Common myeloid progenitor, CD34-positive (primary cell): ENCODE measurements around the gene GET4.

Experiments used
- CTCF ChIA-PET: fragments of 350-600 bp; sonication (Branson Sonifier 250); formaldehyde crosslinking; loops from one replicate; lab custom pipeline; 2021; ENCODE audit warnings: antibody characterized with exemption; lab: Charles Lee
- POLR2A ChIA-PET: fragments of 350-600 bp; sonication (Branson Sonifier 250); formaldehyde crosslinking; loops from one replicate; lab custom pipeline; 2021; ENCODE audit warnings: antibody characterized with exemption; lab: Charles Lee
- DNase-seq, 3 donors: peaks; one replicate each; pipeline versions ENCODE4 v3.0.0 to v3.0.0-alpha.2; 2013
- H3K27ac ChIP-seq, 2 experiments: 1 replicate in 1 of 2; 2 replicates in 1 of 2; pipeline ENCODE4 v1.7.0; 2013; ENCODE audit warnings: inconsistent platforms in 2 of 2, low read length in 2 of 2, mild to moderate bottlenecking in 2 of 2, low read depth in 1 of 2, moderate library complexity in 1 of 2; ENCODE audit not compliant: severe bottlenecking in 2 of 2, insufficient read depth in 1 of 2, poor library complexity in 1 of 2
- H3K27me3 ChIP-seq, 5 experiments: replicated peaks in 2 of 5; 1 replicate in 3 of 5; 2 replicates in 2 of 5; pipeline versions ENCODE4 v1.6.1 to v1.7.0; 2013; ENCODE audit warnings: low read length in 4 of 5, mild to moderate bottlenecking in 2 of 5, moderate library complexity in 2 of 5, inconsistent platforms in 1 of 5; ENCODE audit not compliant: insufficient read depth in 5 of 5, control insufficient read depth in 4 of 5
- H3K36me3 ChIP-seq, 4 experiments: 1 replicate in 2 of 4; 2 replicates in 2 of 4; pipeline versions ENCODE4 v1.6.1 to v1.7.0; 2013; ENCODE audit warnings: low read length in 3 of 4, control low read depth in 1 of 4, mild to moderate bottlenecking in 1 of 4; ENCODE audit not compliant: control insufficient read depth in 4 of 4, insufficient read depth in 4 of 4
- H3K4me1 ChIP-seq, 4 experiments: 1 replicate in 3 of 4; 2 replicates in 1 of 4; pipeline versions ENCODE4 v1.6.1 to v1.7.1; 2013; ENCODE audit warnings: low read length in 3 of 4, mild to moderate bottlenecking in 3 of 4, control low read depth in 1 of 4, inconsistent platforms in 1 of 4, moderate library complexity in 1 of 4; ENCODE audit not compliant: control insufficient read depth in 4 of 4, insufficient read depth in 4 of 4; ENCODE audit errors: control extremely low read depth in 1 of 4
- H3K4me3 ChIP-seq, 7 experiments: 1 replicate in 4 of 7; 2 replicates in 3 of 7; pipeline versions ENCODE4 v1.5.1 to v1.7.0; 2013; ENCODE audit warnings: mild to moderate bottlenecking in 7 of 7, low read length in 6 of 7, moderate library complexity in 6 of 7, inconsistent platforms in 2 of 7, low read depth in 2 of 7, control low read depth in 1 of 7; ENCODE audit not compliant: insufficient read depth in 4 of 7, control insufficient read depth in 1 of 7; ENCODE audit errors: extremely low read depth in 1 of 7
- H3K9me3 ChIP-seq, 5 experiments: 1 replicate in 4 of 5; 2 replicates in 1 of 5; pipeline versions ENCODE4 v1.6.1 to v1.7.1; 2013; ENCODE audit warnings: low read length in 4 of 5, mild to moderate bottlenecking in 2 of 5, inconsistent platforms in 1 of 5, low read depth in 1 of 5, moderate library complexity in 1 of 5; ENCODE audit not compliant: control insufficient read depth in 4 of 5, insufficient read depth in 2 of 5; ENCODE audit errors: control extremely low read depth in 1 of 5
- WGBS: methylation state at CpG from one replicate; pipeline ENCODE4 v1.1.5; 2013; ENCODE audit not compliant: insufficient coverage; 5-methylcytosine and 5-hydroxymethylcytosine counted together

GET4 gene

DNA sequence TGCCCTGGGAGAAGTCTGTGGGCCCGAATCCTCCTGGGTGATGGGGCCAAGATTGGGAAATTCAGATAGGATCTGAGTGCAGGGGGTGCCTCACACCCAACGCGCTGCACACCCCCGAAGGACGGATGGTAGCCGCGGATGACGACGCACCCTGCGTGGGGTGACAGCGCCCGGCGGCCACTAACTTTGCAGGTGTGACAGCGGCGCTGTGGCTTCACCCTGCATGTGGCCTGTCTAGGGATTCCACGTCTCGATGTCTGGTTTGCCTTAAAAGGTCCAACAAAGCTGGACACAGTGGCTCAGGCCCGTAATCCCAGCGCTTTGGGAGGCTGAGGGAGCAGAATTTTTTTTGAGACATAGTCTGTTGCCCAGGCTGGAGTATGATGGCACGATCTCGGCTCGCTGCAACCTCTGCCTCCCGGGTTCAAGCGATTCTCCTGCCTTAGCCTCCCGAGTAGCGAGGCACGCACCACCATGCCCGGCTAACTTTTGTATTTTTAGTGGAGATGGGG is 59.6 kb downstream of the GET4 start:
- peaks cover 0 to 7% (median 0%) of the 10 kb centered on the region in 4 experiments for H3K36me3 ChIP-seq
- 98% methylated on average over 26 of the region's 28 CpGs for WGBS
- no peaks in the 10 kb centered on the region for H3K27me3 ChIP-seq
- DNase-seq, result no peak
- H3K27ac ChIP-seq, result no peak overlapping the region
- ChIA-PET POLR2A (no interaction called here), CTCF (no interaction called here)
- H3K4me1 ChIP-seq, result peaks cover 0 to under 1% (median 0%) of the 10 kb centered on the region in 4 experiments
- no peak overlapping the region for H3K4me3 ChIP-seq
- peaks cover 0 to 9% (median 4%) of the 10 kb centered on the region in 5 experiments for H3K9me3 ChIP-seq

DNA sequence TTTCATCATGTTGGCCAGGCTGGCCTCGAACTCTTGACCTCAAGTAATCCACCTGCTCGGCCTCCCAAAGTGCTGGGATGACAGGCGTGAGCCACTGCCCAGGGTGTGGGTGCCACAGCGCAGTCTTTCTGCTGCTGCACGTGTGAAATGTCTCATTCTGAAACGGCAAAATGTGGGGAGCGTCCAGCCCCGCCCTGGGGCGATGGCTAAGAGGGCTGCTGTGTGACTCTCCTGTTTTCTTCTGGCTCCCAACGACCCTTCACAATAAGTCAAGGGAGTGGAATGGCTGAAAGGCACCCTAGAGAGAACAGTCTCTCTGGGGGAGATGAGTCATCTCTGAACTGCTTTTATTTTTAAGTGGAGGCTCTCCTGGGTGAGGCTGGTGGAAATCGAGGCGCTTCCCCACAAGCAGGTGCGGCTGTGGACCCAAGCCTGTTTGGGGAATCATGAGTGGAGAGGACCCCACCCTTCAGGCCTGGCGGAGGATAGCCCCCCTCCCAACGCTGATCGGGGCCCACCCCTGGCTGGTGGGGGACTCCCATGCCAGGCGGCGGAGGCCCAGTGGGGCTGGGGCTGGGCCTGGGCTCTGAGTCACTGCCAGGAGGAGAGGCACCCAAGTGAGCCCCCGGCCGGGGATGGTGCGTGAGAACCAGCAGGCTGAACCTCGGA is 60.2 kb downstream of the GET4 start:
- no peaks in the 10 kb centered on the region for H3K27me3 ChIP-seq
- no peak overlapping the region for H3K4me3 ChIP-seq
- peaks cover 0 to 12% (median 4%) of the 10 kb centered on the region in 5 experiments for H3K9me3 ChIP-seq
- 97% methylated on average over 18 of the region's 22 CpGs for WGBS
- POLR2A ChIA-PET, result no interaction called here
- no peak overlapping the region for H3K27ac ChIP-seq
- H3K4me1 ChIP-seq, result peaks cover 0 to 2% (median 0%) of the 10 kb centered on the region in 4 experiments
- CTCF ChIA-PET, result no interaction called here
- DNase-seq, result peak in 2 of 3 donors; percentile 36 to 54
- H3K36me3 ChIP-seq, result peaks cover 0 to 7% (median 0%) of the 10 kb centered on the region in 4 experiments

DNA sequence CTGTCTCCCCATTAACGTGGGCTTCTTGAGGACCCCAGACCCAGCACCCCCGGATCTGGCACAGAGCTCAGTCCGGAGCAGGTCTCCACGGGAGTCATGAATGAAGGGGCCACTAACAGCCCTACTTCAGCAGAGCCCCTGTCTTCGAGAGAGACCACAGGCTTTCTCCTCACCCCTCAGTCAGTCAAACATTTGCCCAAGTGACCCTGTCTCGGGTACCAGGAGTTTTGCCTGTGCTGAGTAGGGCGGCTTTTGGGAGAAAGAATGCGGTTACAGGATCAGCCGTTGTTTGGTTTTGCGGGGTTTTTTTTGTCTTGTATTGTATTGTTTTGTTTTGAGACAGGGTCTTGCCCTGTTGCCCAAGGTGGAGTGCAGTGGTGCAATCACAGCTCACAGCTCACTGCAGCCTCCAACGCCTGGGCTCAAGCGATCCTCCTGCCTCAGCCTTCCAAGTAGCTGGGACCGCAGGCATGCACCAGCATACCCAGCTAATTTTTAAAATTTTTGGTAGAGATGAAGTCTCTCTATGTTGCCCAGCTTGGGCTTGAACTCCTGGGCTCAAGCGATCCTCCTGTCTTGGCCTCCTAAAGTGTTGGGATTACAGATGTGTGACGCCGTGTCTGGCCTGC is 61.6 kb downstream of the GET4 start:
- peaks cover 0 to 3% (median 0%) of the 10 kb centered on the region in 5 experiments for H3K27me3 ChIP-seq
- H3K9me3 ChIP-seq, result peaks cover 0 to 17% (median 4%) of the 10 kb centered on the region in 5 experiments
- H3K4me3 ChIP-seq, result no peak overlapping the region
- peaks cover 0 to 3% (median 0%) of the 10 kb centered on the region in 4 experiments for H3K36me3 ChIP-seq
- DNase-seq, result peak in 1 of 3 donors; percentile 15
- 98% methylated on average over 11 of the region's 16 CpGs for WGBS
- no peak overlapping the region for H3K27ac ChIP-seq
- ChIA-PET CTCF (interaction anchor here (0.6 kb wide), 1 partner anchor 15 kb away, joined by 3 read pairs; no protein-coding TSS in a partner anchor), POLR2A (no interaction called here)
- peaks cover 0 to 2% (median 0%) of the 10 kb centered on the region in 4 experiments for H3K4me1 ChIP-seq

DNA sequence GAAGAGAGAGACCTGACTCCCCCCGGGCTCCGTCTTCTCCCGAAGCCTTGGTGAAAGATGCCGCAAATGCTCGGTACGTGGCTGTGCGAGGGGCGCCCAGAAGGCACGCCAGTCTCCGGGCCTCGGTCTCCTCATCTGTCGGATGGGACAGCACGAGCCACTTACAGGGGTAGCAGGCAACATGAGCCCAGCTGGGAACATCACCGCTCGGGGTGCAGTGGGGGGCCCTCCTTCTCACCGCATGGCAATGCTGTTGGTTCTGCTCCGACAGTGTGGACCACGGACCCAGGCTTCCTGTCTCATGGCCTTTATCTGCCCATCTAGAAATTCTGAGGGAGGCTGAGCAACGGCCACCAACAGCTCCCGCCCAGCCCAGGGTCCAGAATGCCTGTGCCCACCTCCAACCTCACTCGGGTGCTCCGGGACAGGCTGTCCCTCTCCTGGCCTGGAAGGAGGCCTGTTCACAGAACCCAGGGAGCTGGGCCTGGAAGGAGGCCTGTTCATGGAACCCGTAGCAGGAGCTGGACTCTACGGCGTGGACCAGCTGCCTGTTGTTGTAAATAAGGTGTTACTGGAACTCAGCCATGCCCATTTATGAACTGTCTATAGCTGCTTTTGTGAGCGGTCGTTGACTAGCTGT is 62.3 kb downstream of the GET4 start:
- ChIA-PET CTCF (interaction anchor here (0.6 kb wide), 1 partner anchor 15 kb away, joined by 3 read pairs; no protein-coding TSS in a partner anchor), POLR2A (no interaction called here)
- H3K27me3 ChIP-seq, result peaks cover 0 to 3% (median 0%) of the 10 kb centered on the region in 5 experiments
- H3K36me3 ChIP-seq, result peaks cover 0 to 3% (median 0%) of the 10 kb centered on the region in 4 experiments
- H3K27ac ChIP-seq, result no peak overlapping the region
- WGBS, result 94% methylated on average over 26 of the region's 27 CpGs
- peaks cover 0 to 2% (median 0%) of the 10 kb centered on the region in 4 experiments for H3K4me1 ChIP-seq
- H3K4me3 ChIP-seq, result no peak overlapping the region
- H3K9me3 ChIP-seq, result peaks cover 0 to 17% (median 4%) of the 10 kb centered on the region in 5 experiments
- DNase-seq, result no peak

DNA sequence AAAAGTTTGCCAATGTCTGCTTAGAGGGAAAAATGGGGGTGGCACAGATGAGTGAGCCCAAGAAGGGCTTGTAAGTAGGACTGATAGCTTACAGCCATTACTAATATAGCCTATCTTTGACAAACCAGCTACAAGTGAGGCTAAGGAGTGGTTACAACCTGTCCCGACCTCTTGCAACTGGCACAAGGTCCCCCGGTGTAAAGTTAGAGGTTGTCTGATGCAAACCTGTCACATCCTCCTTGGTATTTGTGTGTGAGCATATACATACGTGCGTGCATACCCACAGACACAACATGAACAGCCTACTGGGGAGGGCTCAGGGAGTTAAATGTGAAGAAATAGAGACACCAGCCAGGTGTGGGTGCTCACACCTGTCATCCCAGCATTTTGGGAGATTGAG is 63.5 kb downstream of the GET4 start:
- Histone ChIP-seq H3K4me1 (peaks cover 0 to 2% (median 0%) of the 10 kb centered on the region in 4 experiments), H3K27ac (no peak overlapping the region), H3K4me3 (no peak overlapping the region), H3K9me3 (peaks cover 0 to 17% (median 4%) of the 10 kb centered on the region in 5 experiments), H3K36me3 (no peaks in the 10 kb centered on the region), H3K27me3 (peaks cover 0 to 3% (median 0%) of the 10 kb centered on the region in 5 experiments)
- POLR2A ChIA-PET, result no interaction called here
- WGBS, result 100% methylated on average over 2 of the region's 4 CpGs
- no peak for DNase-seq
- CTCF ChIA-PET, result interaction anchor here (1.1 to 1.9 kb wide), 2 partner anchors 10 to 16 kb away, joined by 3 to 4 read pairs; no protein-coding TSS in a partner anchor

DNA sequence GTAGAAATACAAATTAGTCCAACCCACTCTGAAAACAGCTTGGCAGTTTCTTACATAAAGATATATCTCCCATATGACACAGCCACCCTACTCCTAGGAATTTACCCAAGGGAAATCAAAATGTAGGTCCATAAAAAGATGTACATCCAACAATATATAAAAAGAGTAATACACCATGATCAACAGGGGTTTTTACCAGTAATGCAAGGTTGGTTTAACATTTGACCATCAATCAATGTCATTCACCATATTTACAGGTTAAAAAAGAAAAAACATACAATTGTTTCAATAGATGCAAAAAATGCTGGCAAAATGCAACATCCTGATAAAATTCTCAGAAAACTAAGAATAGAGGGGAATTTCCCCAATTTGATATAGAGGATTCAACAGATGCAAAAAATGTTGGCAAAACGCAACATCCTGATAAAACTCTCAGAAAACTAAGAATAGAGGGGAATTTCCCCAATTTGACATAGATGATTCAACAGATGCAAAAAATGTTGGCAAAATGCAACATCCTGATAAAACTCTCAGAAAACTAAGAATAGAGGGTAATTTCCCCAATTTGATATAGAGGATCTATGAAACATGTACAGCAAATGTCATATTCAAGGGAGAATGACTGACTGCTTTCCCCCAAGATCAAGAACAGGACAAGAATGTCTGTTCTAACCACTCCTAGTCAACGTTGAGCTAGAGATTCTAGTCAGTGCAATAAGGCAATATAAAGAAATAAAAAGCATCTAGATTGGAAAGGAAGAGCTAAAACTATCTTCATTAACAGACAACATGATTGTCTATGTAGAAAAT is 64.5 kb downstream of the GET4 start:
- no peak overlapping the region for H3K27ac ChIP-seq
- peak in 1 of 3 donors; percentile 29 for DNase-seq
- no CpG with 5 or more reads among the region's 2 CpGs for WGBS
- no peak overlapping the region for H3K4me3 ChIP-seq
- peaks cover 0 to 3% (median 0%) of the 10 kb centered on the region in 5 experiments for H3K27me3 ChIP-seq
- peaks cover 0 to 17% (median 4%) of the 10 kb centered on the region in 5 experiments for H3K9me3 ChIP-seq
- peaks cover 0 to 2% (median 0%) of the 10 kb centered on the region in 4 experiments for H3K4me1 ChIP-seq
- H3K36me3 ChIP-seq, result no peaks in the 10 kb centered on the region
- ChIA-PET CTCF (interaction anchor here (1.0 to 1.9 kb wide), 3 partner anchors 11 to 15 kb away, joined by 3 to 4 read pairs (median 4); no protein-coding TSS in a partner anchor), POLR2A (no interaction called here)
